GM23338 (cell line): ENCODE results near the gene CCT5. TPM values are rescaled to one million over a fixed set of nuclear protein-coding genes. Genes with fewer than 3 reads are reported as not detected.
A peak's percentile ranks its signal among the peaks of the same experiment; 100 is the strongest.

Experiments used
- ATAC-seq: fragments of 200-7000 bp; cut with Tn5 transposase; 3 replicates; pipeline ENCODE4 v1.9.1; 2020
- DNase-seq: peaks from one replicate; pipeline ENCODE4 v3.0.0-alpha.2; 2015; ENCODE audit warnings: low spot score
- H2AFZ ChIP-seq: fragments of 200-600 bp; sonication (generic); 2 replicates; pipeline ENCODE4 v1.8.0; 2016; ENCODE audit warnings: antibody characterized with exemption, mild to moderate bottlenecking, moderate library complexity
- H3F3A ChIP-seq: fragments of 200-600 bp; sonication (generic); replicated peaks from 2 replicates; pipeline ENCODE4 v1.8.0; 2017; ENCODE audit warnings: antibody characterized with exemption, mixed run types, low read depth
- H3K27ac ChIP-seq: fragments of 200-600 bp; sonication (generic); 2 replicates; pipeline ENCODE4 v1.6.1; 2016; ENCODE audit warnings: low read depth
- H3K27me3 ChIP-seq: fragments of 200-600 bp; sonication (generic); 2 replicates; pipeline ENCODE4 v1.8.0; 2016; ENCODE audit warnings: mild to moderate bottlenecking, mixed run types, moderate library complexity; ENCODE audit not compliant: insufficient read depth
- H3K36me3 ChIP-seq: fragments of 200-600 bp; sonication (generic); 2 replicates; pipeline ENCODE4 v1.8.0; 2016; ENCODE audit warnings: mild to moderate bottlenecking; ENCODE audit not compliant: insufficient read depth
- H3K4me1 ChIP-seq: fragments of 200-600 bp; sonication (generic); 2 replicates; pipeline ENCODE4 v1.8.0; 2016; ENCODE audit warnings: mild to moderate bottlenecking, moderate library complexity; ENCODE audit not compliant: insufficient read depth
- H3K4me2 ChIP-seq: fragments of 200-600 bp; sonication (generic); 2 replicates; pipeline ENCODE4 v1.7.1; 2017; ENCODE audit warnings: mixed run types
- H3K4me3 ChIP-seq: fragments of 200-600 bp; sonication (generic); 2 replicates; pipeline ENCODE4 v1.6.1; 2016; ENCODE audit warnings: mixed run types
- H3K79me2 ChIP-seq: fragments of 200-600 bp; sonication (generic); replicated peaks from 2 replicates; pipeline ENCODE4 v1.8.0; 2017; ENCODE audit warnings: mild to moderate bottlenecking; ENCODE audit not compliant: insufficient read depth
- H3K9me2 ChIP-seq: fragments of 200-600 bp; sonication (generic); 2 replicates; pipeline ENCODE4 v1.8.0; 2017; ENCODE audit not compliant: insufficient read depth
- H4K20me1 ChIP-seq: fragments of 200-600 bp; sonication (generic); replicated peaks from 2 replicates; pipeline ENCODE4 v1.8.0; 2017; ENCODE audit warnings: mild to moderate bottlenecking; ENCODE audit not compliant: insufficient read depth
- H3K27ac Mint-ChIP-seq: 2 replicates; pipeline ENCODE4 v1.8.0; 2020; ENCODE audit warnings: inconsistent platforms, mild to moderate bottlenecking, moderate library complexity, mixed read lengths
- H3K27me3 Mint-ChIP-seq: 3 replicates; pipeline ENCODE4 v1.8.0; 2022; ENCODE audit warnings: low read depth, mild to moderate bottlenecking, moderate library complexity, mixed read lengths, inconsistent platforms; ENCODE audit not compliant: insufficient read depth, poor library complexity
- H3K36me3 Mint-ChIP-seq: 3 replicates; pipeline ENCODE4 v1.8.0; 2021; ENCODE audit warnings: low read depth, mild to moderate bottlenecking, inconsistent platforms, moderate library complexity, mixed read lengths
- H3K4me1 Mint-ChIP-seq: 3 replicates; pipeline ENCODE4 v1.8.0; 2020; ENCODE audit warnings: mild to moderate bottlenecking, inconsistent platforms, mixed read lengths
- H3K4me3 Mint-ChIP-seq: 3 replicates; pipeline ENCODE4 v1.8.0; 2021; ENCODE audit warnings: moderate library complexity, mild to moderate bottlenecking, inconsistent platforms, mixed read lengths
- H3K9me3 Mint-ChIP-seq: 3 replicates; pipeline ENCODE4 v1.8.0; 2020; ENCODE audit warnings: moderate library complexity, mild to moderate bottlenecking, inconsistent platforms, mixed read lengths
- CREB1 ChIP-seq: fragments of 250-450 bp; sonication (Bioruptor Pico); IDR thresholded peaks from 2 replicates; pipeline ENCODE4 v1.5.0; 2020; ENCODE audit warnings: low read depth, mild to moderate bottlenecking, moderate library complexity
- CTCF ChIP-seq, 2 experiments: fragments of 200-600 bp in 1 of 2; sonication (generic) in 1 of 2; conservative IDR thresholded peaks; 2 replicates each; pipeline versions ENCODE4 v1.5.1 to v1.6.1; 2016 to 2017; ENCODE audit warnings: antibody characterized with exemption in 2 of 2, low read depth in 2 of 2, mild to moderate bottlenecking in 2 of 2, moderate library complexity in 1 of 2
- EZH2 ChIP-seq: fragments of 200-600 bp; sonication (generic); IDR thresholded peaks from one replicate; pipeline ENCODE4 v1.8.0; 2017; ENCODE audit warnings: antibody characterized with exemption, mild to moderate bottlenecking, low read depth; ENCODE audit not compliant: unreplicated experiment
- JUNB ChIP-seq: IDR thresholded peaks from one replicate; pipeline ENCODE4 v1.6.1; 2016; ENCODE audit warnings: antibody characterized with exemption; ENCODE audit not compliant: unreplicated experiment
- NANOG ChIP-seq: IDR thresholded peaks from 2 replicates; pipeline ENCODE4 v1.6.1; 2016; ENCODE audit warnings: antibody characterized with exemption, borderline replicate concordance
- STAT1 ChIP-seq: IDR thresholded peaks from one replicate; pipeline ENCODE4 v1.6.1; 2016; ENCODE audit warnings: antibody characterized with exemption; ENCODE audit not compliant: unreplicated experiment
- ZNF114 ChIP-seq: fragments of 250-450 bp; sonication (Bioruptor Pico); IDR thresholded peaks from 2 replicates; pipeline ENCODE4 v1.5.0; 2020; ENCODE audit warnings: mild to moderate bottlenecking, moderate library complexity
- polyA plus RNA-seq: library from polyadenylated mRNA; unstranded; fragments of >200 nt; fragmentation: Nextera tagmentation; extraction: Ambion mirVana; gene quantifications from 2 replicates; pipeline ENCODE4 v1.2.1, GENCODE V29; 2016
- total RNA-seq: library from RNA; depleted of rRNA; stranded (reverse); fragments of >200 nt; shearing (Covaris generic); gene quantifications from 2 replicates; pipeline ENCODE4 v1.2.3, GENCODE V29; 2014
- TF ChIP-seq, protein P1 (sequence below): fragments of 250-450 bp; sonication (Bioruptor Pico); IDR thresholded peaks from 2 replicates; pipeline ENCODE4 v1.5.0; 2020; ENCODE audit warnings: mild to moderate bottlenecking, moderate library complexity
- TF ChIP-seq, protein P2 (sequence below): IDR thresholded peaks from 2 replicates; pipeline ENCODE4 v1.6.1; 2016; ENCODE audit warnings: antibody characterized with exemption

Gene CCT5
- total and polyA plus RNA-seq, 2 experiments from 2014 or later = 576 to 661 TPM

GRCh38 chr5:10220248-10220647, 29.8 kb upstream of the CCT5 start:
- H3K27me3 Mint-ChIP-seq = peaks cover 6% of the 10 kb centered on the region
- H3K9me2 ChIP-seq = no peaks in the 10 kb centered on the region
- H3K4me2 ChIP-seq = no peak overlapping the region
- H3K9me3 Mint-ChIP-seq = peaks cover 11% of the 10 kb centered on the region
- peak; percentile 11 for DNase-seq
- H3K36me3 Mint-ChIP-seq = peaks cover 33% of the 10 kb centered on the region
- no peaks in the 10 kb centered on the region for H3K27me3 ChIP-seq
- ATAC-seq = peak; percentile 50; the same call in 2 of the 3 replicates
- TF ChIP-seq STAT1 (no peak), CTCF (conservative IDR thresholded peaks at IDR 0.05; ENCODE audit: low read depth in 2 of 2) (peak; percentile 11 to 57; a peak in 2 of 4 replicates)
- H3K4me3 ChIP-seq = no peak overlapping the region
- no peaks in the 10 kb centered on the region for H3K36me3 ChIP-seq
- no peaks in the 10 kb centered on the region for H4K20me1 ChIP-seq
- no peak overlapping the region for H3K4me3 Mint-ChIP-seq
- H3F3A ChIP-seq = 0 out of 2 replicates have a peak, but pooled peaks cover 2% of the 10 kb centered on the region
- no peak overlapping the region for H3K27ac Mint-ChIP-seq
- H3K4me1 ChIP-seq = no peaks in the 10 kb centered on the region; the same call in 1 of the 2 replicates
- H2AFZ ChIP-seq = no peak overlapping the region
- H3K4me1 Mint-ChIP-seq = no peaks in the 10 kb centered on the region
- no peaks in the 10 kb centered on the region for H3K79me2 ChIP-seq
- H3K27ac ChIP-seq = no peak overlapping the region

- Mint-ChIP-seq H3K27ac (no peak overlapping the region), H3K36me3 (peaks cover 46% of the 10 kb centered on the region), H3K4me3 (no peak overlapping the region), H3K4me1 (no peaks in the 10 kb centered on the region), H3K27me3 (peaks cover 9% of the 10 kb centered on the region), H3K9me3 (peaks cover 14% of the 10 kb centered on the region)
- no peak for ATAC-seq
- Histone ChIP-seq H3K4me2 (no peak overlapping the region), H3K79me2 (no peaks in the 10 kb centered on the region), H3K4me1 (no peaks in the 10 kb centered on the region; the same call in 1 of the 2 replicates), H3K27ac (no peak overlapping the region), H4K20me1 (no peaks in the 10 kb centered on the region), H3F3A (no peaks in the 10 kb centered on the region), H3K36me3 (no peaks in the 10 kb centered on the region), H3K4me3 (no peak overlapping the region), H2AFZ (no peak overlapping the region), H3K27me3 (no peaks in the 10 kb centered on the region), H3K9me2 (peaks cover 5% of the 10 kb centered on the region; the same call in 1 of the 2 replicates)
- no peak for DNase-seq
- TF ChIP-seq CREB1 = no peak
- TF ChIP-seq, protein P1, sequence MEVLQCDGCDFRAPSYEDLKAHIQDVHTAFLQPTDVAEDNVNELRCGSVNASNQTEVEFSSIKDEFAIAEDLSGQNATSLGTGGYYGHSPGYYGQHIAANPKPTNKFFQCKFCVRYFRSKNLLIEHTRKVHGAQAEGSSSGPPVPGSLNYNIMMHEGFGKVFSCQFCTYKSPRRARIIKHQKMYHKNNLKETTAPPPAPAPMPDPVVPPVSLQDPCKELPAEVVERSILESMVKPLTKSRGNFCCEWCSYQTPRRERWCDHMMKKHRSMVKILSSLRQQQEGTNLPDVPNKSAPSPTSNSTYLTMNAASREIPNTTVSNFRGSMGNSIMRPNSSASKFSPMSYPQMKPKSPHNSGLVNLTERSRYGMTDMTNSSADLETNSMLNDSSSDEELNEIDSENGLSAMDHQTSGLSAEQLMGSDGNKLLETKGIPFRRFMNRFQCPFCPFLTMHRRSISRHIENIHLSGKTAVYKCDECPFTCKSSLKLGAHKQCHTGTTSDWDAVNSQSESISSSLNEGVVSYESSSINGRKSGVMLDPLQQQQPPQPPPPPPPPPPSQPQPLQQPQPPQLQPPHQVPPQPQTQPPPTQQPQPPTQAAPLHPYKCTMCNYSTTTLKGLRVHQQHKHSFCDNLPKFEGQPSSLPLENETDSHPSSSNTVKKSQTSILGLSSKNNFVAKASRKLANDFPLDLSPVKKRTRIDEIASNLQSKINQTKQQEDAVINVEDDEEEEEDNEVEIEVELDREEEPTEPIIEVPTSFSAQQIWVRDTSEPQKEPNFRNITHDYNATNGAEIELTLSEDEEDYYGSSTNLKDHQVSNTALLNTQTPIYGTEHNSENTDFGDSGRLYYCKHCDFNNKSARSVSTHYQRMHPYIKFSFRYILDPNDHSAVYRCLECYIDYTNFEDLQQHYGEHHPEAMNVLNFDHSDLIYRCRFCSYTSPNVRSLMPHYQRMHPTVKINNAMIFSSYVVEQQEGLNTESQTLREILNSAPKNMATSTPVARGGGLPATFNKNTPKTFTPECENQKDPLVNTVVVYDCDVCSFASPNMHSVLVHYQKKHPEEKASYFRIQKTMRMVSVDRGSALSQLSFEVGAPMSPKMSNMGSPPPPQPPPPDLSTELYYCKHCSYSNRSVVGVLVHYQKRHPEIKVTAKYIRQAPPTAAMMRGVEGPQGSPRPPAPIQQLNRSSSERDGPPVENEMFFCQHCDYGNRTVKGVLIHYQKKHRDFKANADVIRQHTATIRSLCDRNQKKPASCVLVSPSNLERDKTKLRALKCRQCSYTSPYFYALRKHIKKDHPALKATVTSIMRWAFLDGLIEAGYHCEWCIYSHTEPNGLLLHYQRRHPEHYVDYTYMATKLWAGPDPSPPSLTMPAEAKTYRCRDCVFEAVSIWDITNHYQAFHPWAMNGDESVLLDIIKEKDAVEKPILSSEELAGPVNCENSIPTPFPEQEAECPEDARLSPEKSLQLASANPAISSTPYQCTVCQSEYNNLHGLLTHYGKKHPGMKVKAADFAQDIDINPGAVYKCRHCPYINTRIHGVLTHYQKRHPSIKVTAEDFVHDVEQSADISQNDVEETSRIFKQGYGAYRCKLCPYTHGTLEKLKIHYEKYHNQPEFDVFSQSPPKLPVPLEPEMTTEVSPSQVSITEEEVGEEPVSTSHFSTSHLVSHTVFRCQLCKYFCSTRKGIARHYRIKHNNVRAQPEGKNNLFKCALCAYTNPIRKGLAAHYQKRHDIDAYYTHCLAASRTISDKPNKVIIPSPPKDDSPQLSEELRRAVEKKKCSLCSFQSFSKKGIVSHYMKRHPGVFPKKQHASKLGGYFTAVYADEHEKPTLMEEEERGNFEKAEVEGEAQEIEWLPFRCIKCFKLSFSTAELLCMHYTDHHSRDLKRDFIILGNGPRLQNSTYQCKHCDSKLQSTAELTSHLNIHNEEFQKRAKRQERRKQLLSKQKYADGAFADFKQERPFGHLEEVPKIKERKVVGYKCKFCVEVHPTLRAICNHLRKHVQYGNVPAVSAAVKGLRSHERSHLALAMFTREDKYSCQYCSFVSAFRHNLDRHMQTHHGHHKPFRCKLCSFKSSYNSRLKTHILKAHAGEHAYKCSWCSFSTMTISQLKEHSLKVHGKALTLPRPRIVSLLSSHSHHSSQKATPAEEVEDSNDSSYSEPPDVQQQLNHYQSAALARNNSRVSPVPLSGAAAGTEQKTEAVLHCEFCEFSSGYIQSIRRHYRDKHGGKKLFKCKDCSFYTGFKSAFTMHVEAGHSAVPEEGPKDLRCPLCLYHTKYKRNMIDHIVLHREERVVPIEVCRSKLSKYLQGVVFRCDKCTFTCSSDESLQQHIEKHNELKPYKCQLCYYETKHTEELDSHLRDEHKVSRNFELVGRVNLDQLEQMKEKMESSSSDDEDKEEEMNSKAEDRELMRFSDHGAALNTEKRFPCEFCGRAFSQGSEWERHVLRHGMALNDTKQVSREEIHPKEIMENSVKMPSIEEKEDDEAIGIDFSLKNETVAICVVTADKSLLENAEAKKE = no peak
- TF ChIP-seq EZH2 = no peak
- TF ChIP-seq, protein P2, sequence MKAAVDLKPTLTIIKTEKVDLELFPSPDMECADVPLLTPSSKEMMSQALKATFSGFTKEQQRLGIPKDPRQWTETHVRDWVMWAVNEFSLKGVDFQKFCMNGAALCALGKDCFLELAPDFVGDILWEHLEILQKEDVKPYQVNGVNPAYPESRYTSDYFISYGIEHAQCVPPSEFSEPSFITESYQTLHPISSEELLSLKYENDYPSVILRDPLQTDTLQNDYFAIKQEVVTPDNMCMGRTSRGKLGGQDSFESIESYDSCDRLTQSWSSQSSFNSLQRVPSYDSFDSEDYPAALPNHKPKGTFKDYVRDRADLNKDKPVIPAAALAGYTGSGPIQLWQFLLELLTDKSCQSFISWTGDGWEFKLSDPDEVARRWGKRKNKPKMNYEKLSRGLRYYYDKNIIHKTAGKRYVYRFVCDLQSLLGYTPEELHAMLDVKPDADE = no peak
- TF ChIP-seq CTCF (conservative IDR thresholded peaks at IDR 0.05; ENCODE audit: low read depth in 2 of 2) = no peak
- no peak for TF ChIP-seq NANOG
- no peak for TF ChIP-seq JUNB
- TF ChIP-seq ZNF114 = no peak
Measured at GRCh38 chr5:10222326-10222725, 27.8 kb upstream of the CCT5 start.
